KMS-11 (cell line): ENCODE data around the gene GLT8D1.

Source experiments
- H2AFZ ChIP-seq: fragments of 200-600 bp; sonication (generic); 2 replicates; pipeline ENCODE4 v1.6.1; 2016; ENCODE audit warnings: antibody characterized with exemption, mixed run types, low read depth
- H3K27ac ChIP-seq: fragments of 200-600 bp; sonication (generic); 2 replicates; pipeline ENCODE4 v1.6.1; 2016; ENCODE audit warnings: mild to moderate bottlenecking, mixed run types
- H3K27me3 ChIP-seq: fragments of 200-600 bp; sonication (generic); 2 replicates; pipeline ENCODE4 v1.6.1; 2017; ENCODE audit warnings: mild to moderate bottlenecking, low read depth, mixed run types, moderate library complexity; ENCODE audit not compliant: insufficient read depth
- H3K36me3 ChIP-seq: fragments of 200-600 bp; sonication (generic); 2 replicates; pipeline ENCODE4 v1.6.1; 2017; ENCODE audit warnings: mild to moderate bottlenecking, mixed run types; ENCODE audit not compliant: insufficient read depth
- H3K4me1 ChIP-seq: fragments of 200-600 bp; sonication (generic); 2 replicates; pipeline ENCODE4 v1.6.1; 2016; ENCODE audit warnings: mild to moderate bottlenecking, low read depth, mixed run types; ENCODE audit not compliant: poor library complexity, severe bottlenecking
- H3K4me2 ChIP-seq: fragments of 200-600 bp; sonication (generic); 2 replicates; pipeline ENCODE4 v1.7.0; 2016; ENCODE audit warnings: mild to moderate bottlenecking, mixed run types
- H3K4me3 ChIP-seq: fragments of 200-600 bp; sonication (generic); IDR thresholded peaks from 2 replicates; pipeline ENCODE4 v1.6.1; 2017; ENCODE audit warnings: low read depth, low read length, mixed read lengths; ENCODE audit not compliant: insufficient read depth
- H3K79me2 ChIP-seq: fragments of 200-600 bp; sonication (generic); 2 replicates; pipeline ENCODE4 v1.6.1; 2016; ENCODE audit warnings: low read depth, mixed run types; ENCODE audit not compliant: insufficient read depth
- H3K9ac ChIP-seq: fragments of 200-600 bp; sonication (generic); 2 replicates; pipeline ENCODE4 v1.6.1; 2016; ENCODE audit warnings: mild to moderate bottlenecking, mixed run types
- H4K20me1 ChIP-seq: fragments of 200-600 bp; sonication (generic); 2 replicates; pipeline ENCODE4 v1.6.1; 2016; ENCODE audit warnings: mild to moderate bottlenecking, mixed run types; ENCODE audit not compliant: insufficient read depth
- CTCF ChIP-seq: fragments of 200-600 bp; sonication (generic); conservative IDR thresholded peaks from 2 replicates; pipeline ENCODE4 v1.6.1; 2017; ENCODE audit warnings: low read depth, mild to moderate bottlenecking, antibody characterized with exemption, low read length, moderate library complexity, mixed read lengths

GLT8D1 gene

GRCh38 chr3:52697632-52697965 lies 8.0 kb downstream of the GLT8D1 start:
- Histone ChIP-seq H3K9ac (no peak overlapping the region), H3K4me2 (no peak overlapping the region), H3K27me3 (no peaks in the 10 kb centered on the region), H2AFZ (no peak overlapping the region), H4K20me1 (no peaks in the 10 kb centered on the region), H3K79me2 (peaks cover 17% of the 10 kb centered on the region; the same call in 1 of the 2 replicates), H3K36me3 (no peaks in the 10 kb centered on the region; the same call in 1 of the 2 replicates), H3K27ac (no peak overlapping the region; the same call in 1 of the 2 replicates), H3K4me1 (peaks cover 54% of the 10 kb centered on the region), H3K4me3 (no peak overlapping the region)
- no peak for TF ChIP-seq CTCF

- Histone ChIP-seq H3K9ac (no peak overlapping the region), H3K4me2 (peak overlapping the region; percentile 44), H2AFZ (no peak overlapping the region), H3K4me1 (peaks cover 59% of the 10 kb centered on the region), H3K4me3 (no peak overlapping the region), H4K20me1 (no peaks in the 10 kb centered on the region), H3K27me3 (no peaks in the 10 kb centered on the region), H3K27ac (peak overlapping the region; percentile 35), H3K36me3 (no peaks in the 10 kb centered on the region; the same call in 1 of the 2 replicates), H3K79me2 (peaks cover 12% of the 10 kb centered on the region; the same call in 1 of the 2 replicates)
- no peak for TF ChIP-seq CTCF
Measured at GRCh38 chr3:52696830-52697631, 8.6 kb downstream of the GLT8D1 start.

GRCh38 chr3:52695798-52696671 lies 9.6 kb downstream of the GLT8D1 start:
- H3K27ac ChIP-seq = peak overlapping the region; percentile 35; the same call in 1 of the 2 replicates
- no peak overlapping the region for H3K4me3 ChIP-seq
- no peaks in the 10 kb centered on the region; the same call in 1 of the 2 replicates for H3K36me3 ChIP-seq
- no peaks in the 10 kb centered on the region for H3K27me3 ChIP-seq
- H4K20me1 ChIP-seq = no peaks in the 10 kb centered on the region
- H2AFZ ChIP-seq = no peak overlapping the region
- no peak for TF ChIP-seq CTCF
- H3K79me2 ChIP-seq = peaks cover 2% of the 10 kb centered on the region; the same call in 1 of the 2 replicates
- peaks cover 68% of the 10 kb centered on the region for H3K4me1 ChIP-seq
- peak overlapping the region; percentile 44 for H3K4me2 ChIP-seq
- H3K9ac ChIP-seq = no peak overlapping the region

- Histone ChIP-seq H3K27ac (no peak overlapping the region), H2AFZ (no peak overlapping the region), H3K4me2 (peak overlapping the region; percentile 44; the same call in 1 of the 2 replicates), H3K4me3 (no peak overlapping the region), H4K20me1 (no peaks in the 10 kb centered on the region), H3K9ac (no peak overlapping the region), H3K79me2 (peaks cover 12% of the 10 kb centered on the region; the same call in 1 of the 2 replicates), H3K36me3 (peaks cover 2% of the 10 kb centered on the region; the same call in 1 of the 2 replicates), H3K4me1 (peaks cover 79% of the 10 kb centered on the region), H3K27me3 (no peaks in the 10 kb centered on the region)
- TF ChIP-seq CTCF = no peak
Measured at GRCh38 chr3:52694528-52695189, 10.9 kb downstream of the GLT8D1 start.
